ENCODE results near the gene ARHGAP30. TPM values are rescaled to one million over a fixed set of nuclear protein-coding genes. Genes with fewer than 3 reads are reported as not detected.

The ARHGAP30 gene
- total and polyA plus RNA-seq, 2 of the 4 experiments (the other 2 are of a cell fraction): 0.02 TPM; not detected in 1

DNA sequence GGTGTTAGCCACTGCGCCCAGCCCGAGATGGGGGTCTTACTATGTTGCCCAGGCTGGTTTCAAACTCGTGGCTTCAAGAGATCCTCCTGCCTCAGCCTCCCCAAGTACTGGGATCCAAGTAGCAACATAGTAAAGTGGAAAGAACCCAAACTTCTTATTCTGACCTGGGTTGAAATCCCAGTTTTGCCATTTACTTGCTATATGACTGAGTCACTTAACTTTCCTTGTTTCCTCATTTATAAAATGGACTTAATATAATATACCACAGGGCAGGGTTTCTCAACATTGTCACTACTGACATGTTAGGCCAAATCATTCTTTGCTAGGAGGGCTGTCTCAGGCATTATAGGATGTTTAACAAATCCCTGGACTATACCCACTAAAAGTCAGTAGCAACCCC is 41.4 kb upstream of the ARHGAP30 start:
- WGBS, 2 experiments (ENCODE audit: extremely low coverage in 2 of 2, insufficient read length in 1 of 2): 80% methylated on average over 1 of the region's 3 CpGs; no CpG with 5 or more reads in 1 of the 2 experiments
- H3K56ac ChIP-seq (ENCODE audit: extremely low read depth, insufficient read depth, low read length): no peak overlapping the region
- H2BK5ac ChIP-seq (ENCODE audit: low read depth, low read length, poor library complexity, severe bottlenecking): no peak overlapping the region
- H2BK20ac ChIP-seq (ENCODE audit: low read depth, low read length): no peak overlapping the region
- H3K36me3 ChIP-seq (ENCODE audit: control insufficient read depth, insufficient read depth, low read length): peaks cover 6% of the 10 kb centered on the region
- H3K4me1 ChIP-seq (ENCODE audit: control insufficient read depth, insufficient read depth, low read length): peaks cover 2% of the 10 kb centered on the region; the same call in 1 of the 2 replicates
- H3K14ac ChIP-seq (replicated peaks; ENCODE audit: low read depth, low read length): no peak overlapping the region
- no peak overlapping the region for H2AFZ ChIP-seq (replicated peaks; ENCODE audit: low read length, poor library complexity)
- H3K27ac ChIP-seq (ENCODE audit: insufficient read depth, low read length): no peak overlapping the region
- H3K9ac ChIP-seq (ENCODE audit: low read depth, low read length): no peak overlapping the region
- H3K23ac ChIP-seq (ENCODE audit: low read depth, low read length): no peak overlapping the region
- in situ Hi-C loops (cut with MboI; ENCODE audit: low sequenced_read_pairs) (no loop called here), dilution Hi-C loops (cut with HindIII; ENCODE audit: low sequenced_read_pairs, unreplicated experiment) (no loop called here), intact Hi-C loops (cut with micrococcal nuclease) (no loop called here)
- no peak overlapping the region for H2AK9ac ChIP-seq (replicated peaks; ENCODE audit: low read depth, low read length, poor library complexity)
- no peak overlapping the region for H2AK5ac ChIP-seq (ENCODE audit: low read depth, low read length)
- H3K9me3 ChIP-seq (ENCODE audit: control insufficient read depth, insufficient read depth, low read length): no peaks in the 10 kb centered on the region
- no TSS peak for BruUV-seq (replicated peaks)
- CTCF ChIA-PET: no interaction called here
- H2BK15ac ChIP-seq (ENCODE audit: low read depth, low read length): no peak overlapping the region
- no peak overlapping the region for H3K4me2 ChIP-seq (ENCODE audit: low read depth, low read length)
- peaks cover 12 to 67% of the 10 kb centered on the region in 2 experiments for H3K79me1 ChIP-seq (ENCODE audit: low read depth in 1 of 2, low read length in 2 of 2)
- peaks cover 59% of the 10 kb centered on the region for H4K20me1 ChIP-seq (ENCODE audit: insufficient read depth, low read length)
- H3K18ac ChIP-seq (ENCODE audit: low read depth, low read length): no peak overlapping the region
- no peak overlapping the region for H4K5ac ChIP-seq (ENCODE audit: low read depth, low read length)
- no peak overlapping the region for H3K4me3 ChIP-seq (ENCODE audit: insufficient read depth, low read depth, low read length)
- no peak overlapping the region for H3K4ac ChIP-seq (ENCODE audit: low read depth, low read length)
- no peak overlapping the region for H4K91ac ChIP-seq (ENCODE audit: insufficient read depth, low read depth, low read length)
- H4K8ac ChIP-seq (ENCODE audit: low read depth in 2 of 2, low read length in 2 of 2): no peak overlapping the region
- TF ChIP-seq MAFK (IDR thresholded peaks at IDR 0.05; ENCODE audit: low read depth, low read length) (no peak), RCOR1 (IDR thresholded peaks at IDR 0.05; ENCODE audit: insufficient replicate concordance, low read length) (no peak), RAD21 (IDR thresholded peaks at IDR 0.05; ENCODE audit: low read length) (no peak), CHD1 (IDR thresholded peaks at IDR 0.05; ENCODE audit: low read depth, low read length) (no peak), MXI1 (IDR thresholded peaks at IDR 0.05; ENCODE audit: borderline replicate concordance, low read depth, low read length) (no peak)
- TF ChIP-seq, protein P1, sequence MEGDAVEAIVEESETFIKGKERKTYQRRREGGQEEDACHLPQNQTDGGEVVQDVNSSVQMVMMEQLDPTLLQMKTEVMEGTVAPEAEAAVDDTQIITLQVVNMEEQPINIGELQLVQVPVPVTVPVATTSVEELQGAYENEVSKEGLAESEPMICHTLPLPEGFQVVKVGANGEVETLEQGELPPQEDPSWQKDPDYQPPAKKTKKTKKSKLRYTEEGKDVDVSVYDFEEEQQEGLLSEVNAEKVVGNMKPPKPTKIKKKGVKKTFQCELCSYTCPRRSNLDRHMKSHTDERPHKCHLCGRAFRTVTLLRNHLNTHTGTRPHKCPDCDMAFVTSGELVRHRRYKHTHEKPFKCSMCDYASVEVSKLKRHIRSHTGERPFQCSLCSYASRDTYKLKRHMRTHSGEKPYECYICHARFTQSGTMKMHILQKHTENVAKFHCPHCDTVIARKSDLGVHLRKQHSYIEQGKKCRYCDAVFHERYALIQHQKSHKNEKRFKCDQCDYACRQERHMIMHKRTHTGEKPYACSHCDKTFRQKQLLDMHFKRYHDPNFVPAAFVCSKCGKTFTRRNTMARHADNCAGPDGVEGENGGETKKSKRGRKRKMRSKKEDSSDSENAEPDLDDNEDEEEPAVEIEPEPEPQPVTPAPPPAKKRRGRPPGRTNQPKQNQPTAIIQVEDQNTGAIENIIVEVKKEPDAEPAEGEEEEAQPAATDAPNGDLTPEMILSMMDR (conservative IDR thresholded peaks at IDR 0.05; ENCODE audit: low read depth, low read length): no peak
- TF ChIP-seq, protein P2, sequence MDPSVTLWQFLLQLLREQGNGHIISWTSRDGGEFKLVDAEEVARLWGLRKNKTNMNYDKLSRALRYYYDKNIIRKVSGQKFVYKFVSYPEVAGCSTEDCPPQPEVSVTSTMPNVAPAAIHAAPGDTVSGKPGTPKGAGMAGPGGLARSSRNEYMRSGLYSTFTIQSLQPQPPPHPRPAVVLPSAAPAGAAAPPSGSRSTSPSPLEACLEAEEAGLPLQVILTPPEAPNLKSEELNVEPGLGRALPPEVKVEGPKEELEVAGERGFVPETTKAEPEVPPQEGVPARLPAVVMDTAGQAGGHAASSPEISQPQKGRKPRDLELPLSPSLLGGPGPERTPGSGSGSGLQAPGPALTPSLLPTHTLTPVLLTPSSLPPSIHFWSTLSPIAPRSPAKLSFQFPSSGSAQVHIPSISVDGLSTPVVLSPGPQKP (IDR thresholded peaks at IDR 0.05; ENCODE audit: borderline replicate concordance, low read depth, low read length): no peak
- POLR2A ChIA-PET (ENCODE audit: unreplicated experiment): no interaction called here
- DNase-seq (no peak), ATAC-seq (ENCODE audit: low read depth) (no peak)
- H3K9me1 ChIP-seq (ENCODE audit: insufficient read depth, low read length): peaks cover 19% of the 10 kb centered on the region
- no peaks in the 10 kb centered on the region for H3K27me3 ChIP-seq (ENCODE audit: control insufficient read depth, insufficient read depth, low read length)
- H2BK120ac ChIP-seq (ENCODE audit: low read depth, low read length): no peak overlapping the region

Data from IMR-90 (cell line).